K562 (cell line): ENCODE measurements around the gene KPTN. TPM values are rescaled to one million over a fixed set of nuclear protein-coding genes. Genes with fewer than 3 reads are reported as not detected.

Experiments
- ATAC-seq: fragments of 200-7000 bp; cut with Tn5 transposase; 3 replicates; pipeline ENCODE4 v1.9.1; 2020; ENCODE audit warnings: moderate library complexity
- BruUV-seq: library from RNA; stranded (reverse); fragments of 400-500 nt; replicated peaks from 2 replicates; lab custom pipeline; 2021; lab: Mats Ljungman, UMichigan
- CTCF ChIA-PET: fragments of 300-600 bp; formaldehyde crosslinking; extraction: SDS; loops from one replicate; lab custom pipeline; 2021; ENCODE audit warnings: low intra/inter-chr PET ratio; lab: Yijun Ruan, JAX
- POLR2A ChIA-PET: fragments of 300-600, 350-650 bp; sonication (Branson Sonifier 250); formaldehyde crosslinking; extraction: SDS; loops from one replicate; lab custom pipeline; 2021; ENCODE audit warnings: antibody characterized with exemption, inconsistent platforms; lab: Yijun Ruan, JAX
- DNase-seq, 4 experiments: peaks; one replicate each; pipeline versions ENCODE4 v3.0.0 to v3.0.0-alpha.2; 2011 to 2018; ENCODE audit warnings: low spot score in 3 of 4, mixed read lengths in 3 of 4; ENCODE audit errors: extremely low read depth in 1 of 4
- FAIRE-seq: peaks from 2 replicates; lab custom pipeline; 2011; peaks lifted over from hg19 to GRCh38; lab: Jason Lieb, UNC
- H2AFZ ChIP-seq: 2 replicates; pipeline ENCODE4 v1.6.0; 2011; ENCODE audit warnings: low read depth, low read length, control low read depth, inconsistent platforms
- H3K27ac ChIP-seq: fragments of 200-600 bp; 3 replicates; pipeline ENCODE4 v1.8.0; 2011; ENCODE audit warnings: low read depth, mild to moderate bottlenecking, control low read depth, inconsistent platforms, low read length, moderate library complexity, mixed read lengths; ENCODE audit errors: extremely low read depth
- H3K27me3 ChIP-seq, 2 experiments: fragments of 300-600 bp in 1 of 2; 2 replicates in 1 of 2; 3 replicates in 1 of 2; pipeline versions ENCODE4 v1.6.0 to v1.8.0; 2011; ENCODE audit warnings: inconsistent platforms in 2 of 2, low read length in 2 of 2, mild to moderate bottlenecking in 1 of 2, mixed read lengths in 1 of 2, moderate library complexity in 1 of 2; ENCODE audit not compliant: control insufficient read depth in 2 of 2, insufficient read depth in 2 of 2
- H3K36me3 ChIP-seq: fragments of 300-600 bp; 3 replicates; pipeline ENCODE4 v1.8.0; 2011; ENCODE audit warnings: mild to moderate bottlenecking, low read length, inconsistent platforms; ENCODE audit not compliant: control insufficient read depth, insufficient read depth
- H3K4me1 ChIP-seq, 2 experiments: fragments of 200-600 bp in 1 of 2; replicated peaks in 1 of 2; 2 replicates in 1 of 2; 3 replicates in 1 of 2; pipeline versions ENCODE4 v1.5.1 to v1.8.0; 2011; ENCODE audit warnings: inconsistent platforms in 2 of 2, low read length in 2 of 2, mild to moderate bottlenecking in 1 of 2, mixed read lengths in 1 of 2, moderate library complexity in 1 of 2; ENCODE audit not compliant: control insufficient read depth in 2 of 2, insufficient read depth in 2 of 2
- H3K4me2 ChIP-seq: 2 replicates; pipeline ENCODE4 v1.6.1; 2011; ENCODE audit warnings: low read length, control low read depth, inconsistent platforms, mixed read lengths; ENCODE audit not compliant: insufficient read depth
- H3K4me3 ChIP-seq: fragments of 200-600 bp; sonication (generic), shearing (Covaris generic); 2 replicates; pipeline ENCODE4 v1.5.1; 2016; ENCODE audit warnings: control low read depth, inconsistent platforms
- H3K79me2 ChIP-seq: fragments of 200-600 bp; 3 replicates; pipeline ENCODE4 v1.8.0; 2011; ENCODE audit warnings: low read length, inconsistent platforms; ENCODE audit not compliant: control insufficient read depth, insufficient read depth
- H3K9ac ChIP-seq, 2 experiments: 2 replicates each; pipeline versions ENCODE4 v1.6.0 to v1.6.1; 2011; ENCODE audit warnings: low read depth in 2 of 2, low read length in 2 of 2, control low read depth in 1 of 2, inconsistent platforms in 1 of 2, mild to moderate bottlenecking in 1 of 2, mixed read lengths in 1 of 2; ENCODE audit not compliant: insufficient read depth in 1 of 2
- H3K9me1 ChIP-seq: one replicate; pipeline ENCODE4 v1.6.0; 2011; ENCODE audit warnings: inconsistent platforms, mild to moderate bottlenecking, low read length, moderate library complexity; ENCODE audit not compliant: control insufficient read depth, insufficient read depth
- H3K9me3 ChIP-seq: replicated peaks from 2 replicates; pipeline ENCODE4 v1.5.1; 2011; ENCODE audit warnings: low read depth, low read length, inconsistent platforms; ENCODE audit not compliant: control insufficient read depth, insufficient read depth
- H4K20me1 ChIP-seq: replicated peaks from 2 replicates; pipeline ENCODE4 v1.6.1; 2011; ENCODE audit warnings: low read length, inconsistent platforms, mixed read lengths; ENCODE audit not compliant: control insufficient read depth, insufficient read depth
- CHD4 ChIP-seq: fragments of 200-600 bp; sonication (generic); IDR thresholded peaks from 3 replicates; pipeline ENCODE4 v1.6.1; 2012; ENCODE audit warnings: low read depth, mild to moderate bottlenecking, mixed read lengths, low read length, inconsistent platforms; ENCODE audit not compliant: insufficient read depth, insufficient replicate concordance, poor library complexity, severe bottlenecking
- HDAC3 ChIP-seq: fragments of 450-650 bp; IDR thresholded peaks from 2 replicates; pipeline ENCODE4 v1.6.1; 2018; ENCODE audit warnings: borderline replicate concordance, mild to moderate bottlenecking, moderate library complexity; ENCODE audit not compliant: partially characterized antibody
- YBX1 ChIP-seq: fragments of 450-650 bp; IDR thresholded peaks from 2 replicates; pipeline ENCODE4 v1.7.1; 2016; ENCODE audit warnings: mild to moderate bottlenecking
- ZNF146 ChIP-seq: IDR thresholded peaks from one replicate; pipeline ENCODE4 v1.6.1; 2018; ENCODE audit warnings: missing compliant biosample characterization; ENCODE audit not compliant: unreplicated experiment
- WGBS: fragments of 100-300 bp; shearing (Covaris generic); methylation state at CpG from one replicate; pipeline ENCODE4 v1.1.6; 2016; ENCODE audit warnings: low coverage, mixed read lengths; ENCODE audit not compliant: insufficient coverage; ENCODE audit errors: missing lambda C conversion rate; 5-methylcytosine and 5-hydroxymethylcytosine counted together
- in situ Hi-C: fragments of 300-500 bp; cut with MboI; formaldehyde crosslinking; loops from 4 replicates; pipeline ENCODE4 v1.15.0; 2018; ENCODE audit warnings: inconsistent platforms, mixed read lengths
- intact Hi-C: fragments of 100-400 bp; cut with micrococcal nuclease; formaldehyde crosslinking; loops from 2 replicates; pipeline ENCODE4 v1.14.2; 2022
- polyA plus RNA-seq, 8 experiments: library from polyadenylated mRNA; depleted of rRNA in 4 of 8; stranded (reverse) in 5 of 8; unstranded in 3 of 8; fragments of >200 nt; fragmentation: Nextera tagmentation in 2 of 8; fragmentation: Illumina TruSeq in 1 of 8; extraction: Ambion mirVana in 2 of 8; extraction: Trizol in 1 of 8; gene quantifications; 2 replicates each; pipeline versions ENCODE4 v1.2.1 to v1.2.3, GENCODE V29; 2011 to 2014; ENCODE audit warnings: inconsistent platforms in 1 of 8, missing spikeins in 1 of 8
- total RNA-seq, 7 experiments: library from RNA; depleted of rRNA in 6 of 7; stranded (reverse); fragments of >200 nt in 6 of 7; fragmentation: Illumina TruSeq in 2 of 7; extraction: Trizol in 2 of 7; gene quantifications; 2 replicates each; pipeline versions ENCODE4 v1.2.1 to v1.2.3, GENCODE V29; 2011 to 2021; ENCODE audit warnings: low replicate concordance in 1 of 7
- TF ChIP-seq, protein P1 (sequence below): fragments of 450-650 bp; conservative IDR thresholded peaks from 2 replicates; pipeline ENCODE4 v1.6.1; 2016; ENCODE audit warnings: missing genetic modification characterization, low read depth, mild to moderate bottlenecking, control low read depth, missing compliant biosample characterization

The KPTN gene
- total and polyA plus RNA-seq, 9 of the 15 experiments (the other 6 are each of a cell fraction or from before 2014, with no cell fraction given), result 0.56 to 18.2 (median 8.5) TPM

DNA sequence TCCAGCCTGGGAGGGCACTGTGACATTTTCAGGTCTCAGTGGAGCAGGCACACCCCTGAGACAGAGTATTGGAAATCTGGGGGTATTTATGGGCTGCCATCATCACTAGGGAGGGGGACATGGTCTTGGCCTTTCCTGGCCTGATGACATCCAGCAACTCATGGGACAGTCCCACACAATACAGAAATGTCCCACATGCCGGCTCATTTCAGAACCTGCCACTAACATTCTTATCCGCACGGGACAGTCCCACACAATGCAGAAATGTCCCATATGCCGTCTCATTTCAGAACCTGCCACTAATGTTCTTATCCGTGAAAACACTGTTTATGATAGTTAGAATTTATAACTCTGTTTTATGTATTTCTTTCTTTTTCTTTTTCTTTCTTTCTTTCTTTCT, 22.1 kb downstream of the KPTN start:
- Histone ChIP-seq H3K27ac (no peak overlapping the region), H3K4me1 (peaks cover 0 to 12% of the 10 kb centered on the region in 2 experiments; a peak in 1 of 5 replicates), H3K9me1 (no peaks in the 10 kb centered on the region), H3K4me3 (no peak overlapping the region), H4K20me1 (0 out of 2 replicates have a peak, but pooled peaks cover 7% of the 10 kb centered on the region), H2AFZ (no peak overlapping the region), H3K36me3 (no peaks in the 10 kb centered on the region), H3K27me3 (peaks cover 41 to 68% of the 10 kb centered on the region in 2 experiments), H3K9me3 (no peaks in the 10 kb centered on the region), H3K79me2 (no peaks in the 10 kb centered on the region), H3K9ac (no peak overlapping the region), H3K4me2 (no peak overlapping the region)
- ATAC-seq (no peak), DNase-seq (no peak), FAIRE-seq (no peak)
- 21% methylated on average over 5 of the region's 5 CpGs for WGBS
- in situ Hi-C loops, result no loop called here
- ChIA-PET CTCF (no interaction called here), POLR2A (interaction anchor here (0.7 kb wide), 1 partner anchor 17 kb away, joined by 3 read pairs; no protein-coding TSS in a partner anchor)
- no TSS peak for BruUV-seq
- intact Hi-C loops, result no loop called here
- no peak for TF ChIP-seq HDAC3
- no peak for TF ChIP-seq YBX1
- no peak for TF ChIP-seq CHD4
- TF ChIP-seq, protein P1, sequence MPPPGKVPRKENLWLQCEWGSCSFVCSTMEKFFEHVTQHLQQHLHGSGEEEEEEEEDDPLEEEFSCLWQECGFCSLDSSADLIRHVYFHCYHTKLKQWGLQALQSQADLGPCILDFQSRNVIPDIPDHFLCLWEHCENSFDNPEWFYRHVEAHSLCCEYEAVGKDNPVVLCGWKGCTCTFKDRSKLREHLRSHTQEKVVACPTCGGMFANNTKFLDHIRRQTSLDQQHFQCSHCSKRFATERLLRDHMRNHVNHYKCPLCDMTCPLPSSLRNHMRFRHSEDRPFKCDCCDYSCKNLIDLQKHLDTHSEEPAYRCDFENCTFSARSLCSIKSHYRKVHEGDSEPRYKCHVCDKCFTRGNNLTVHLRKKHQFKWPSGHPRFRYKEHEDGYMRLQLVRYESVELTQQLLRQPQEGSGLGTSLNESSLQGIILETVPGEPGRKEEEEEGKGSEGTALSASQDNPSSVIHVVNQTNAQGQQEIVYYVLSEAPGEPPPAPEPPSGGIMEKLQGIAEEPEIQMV (tag), result no peak
- no peak for TF ChIP-seq ZNF146
